ENCODE measurements around the gene MAP3K20. TPM values are rescaled to one million over a fixed set of nuclear protein-coding genes. Genes with fewer than 3 reads are reported as not detected.
"Not testable (repeated sequence)": the region's sequence is repeated elsewhere in the genome, so short reads cannot be mapped to it uniquely, and the experiment has no call there.

The MAP3K20 gene
- polyA plus RNA-seq (ENCODE audit: insufficient read length in 4 of 4) = 10 to 100 TPM; 24.2 to 26.9 (median 25.1) TPM

- DNase-seq (ENCODE audit: low read depth in 4 of 4, low spot score in 2 of 4) = peak in 3 of 4 donors; percentile 36 to 54 (median 51)
Measured at GRCh38 chr2:173075781-173076580, at the start of gene MAP3K20. Gene MAP3K20, plus strand, starts transcription at chr2:173075846. Its CDS starts 15,186 bp downstream, at chr2:173091032.

- DNase-seq (ENCODE audit: low read depth in 4 of 4, low spot score in 2 of 4) = no peak
Measured at GRCh38 chr2:173026479-173026878, 49.2 kb upstream of the MAP3K20 start.

- DNase-seq (ENCODE audit: low read depth in 4 of 4, low spot score in 2 of 4) = peak; percentile 74 to 90 (median 82)
Measured at GRCh38 chr2:173027181-173028128, 48.2 kb upstream of the MAP3K20 start.

GRCh38 chr2:173028141-173028540, 47.5 kb upstream of the MAP3K20 start:
- no peak for DNase-seq (ENCODE audit: low read depth in 4 of 4, low spot score in 2 of 4)

- no peak for DNase-seq (ENCODE audit: low read depth in 4 of 4, low spot score in 2 of 4)
Measured at GRCh38 chr2:173028671-173029070, 47.0 kb upstream of the MAP3K20 start.

- DNase-seq (ENCODE audit: low read depth in 4 of 4, low spot score in 2 of 4) = no peak
Measured at GRCh38 chr2:173030561-173031490, 44.8 kb upstream of the MAP3K20 start.

GRCh38 chr2:173032032-173032431, 43.6 kb upstream of the MAP3K20 start:
- DNase-seq (ENCODE audit: low read depth in 4 of 4, low spot score in 2 of 4) = no peak

- no peak for DNase-seq (ENCODE audit: low read depth in 4 of 4, low spot score in 2 of 4)
Measured at GRCh38 chr2:173033084-173033483, 42.6 kb upstream of the MAP3K20 start.

- no peak for DNase-seq (ENCODE audit: low read depth in 4 of 4, low spot score in 2 of 4)
Measured at GRCh38 chr2:173034143-173034542, 41.5 kb upstream of the MAP3K20 start.

- no peak for DNase-seq (ENCODE audit: low read depth in 4 of 4, low spot score in 2 of 4)
Measured at GRCh38 chr2:173037245-173038120, 38.2 kb upstream of the MAP3K20 start.

- DNase-seq (ENCODE audit: low read depth in 4 of 4, low spot score in 2 of 4) = not testable (repeated sequence)
Measured at GRCh38 chr2:173038257-173038656, 37.4 kb upstream of the MAP3K20 start.

- no peak for DNase-seq (ENCODE audit: low read depth in 4 of 4, low spot score in 2 of 4)
Measured at GRCh38 chr2:173040729-173041128, 34.9 kb upstream of the MAP3K20 start.

GRCh38 chr2:173043476-173043875, 32.2 kb upstream of the MAP3K20 start:
- DNase-seq (ENCODE audit: low read depth in 4 of 4, low spot score in 2 of 4) = no peak

- no peak for DNase-seq (ENCODE audit: low read depth in 4 of 4, low spot score in 2 of 4)
Measured at GRCh38 chr2:173043897-173044519, 31.6 kb upstream of the MAP3K20 start.

- DNase-seq (ENCODE audit: low read depth in 4 of 4, low spot score in 2 of 4) = no peak
Measured at GRCh38 chr2:173044686-173045085, 31.0 kb upstream of the MAP3K20 start.

GRCh38 chr2:173045181-173045580, 30.5 kb upstream of the MAP3K20 start:
- DNase-seq (ENCODE audit: low read depth in 4 of 4, low spot score in 2 of 4) = no peak

- DNase-seq (ENCODE audit: low read depth in 4 of 4, low spot score in 2 of 4) = no peak
Measured at GRCh38 chr2:173048522-173048896, 27.1 kb upstream of the MAP3K20 start.

- DNase-seq (ENCODE audit: low read depth in 4 of 4, low spot score in 2 of 4) = no peak
Measured at GRCh38 chr2:173048897-173049661, 26.6 kb upstream of the MAP3K20 start.
